IMR-90 (cell line): ENCODE measurements around the gene MARCO. TPM values are rescaled to one million over a fixed set of nuclear protein-coding genes. Genes with fewer than 3 reads are reported as not detected.
"Not testable (repeated sequence)": the region's sequence is repeated elsewhere in the genome, so short reads cannot be mapped to it uniquely, and the experiment has no call there.

ENCODE experiments used
- ATAC-seq: fragments of 200-7000 bp; cut with Tn5 transposase; 2 replicates; pipeline ENCODE4 v1.9.1; 2020; ENCODE audit warnings: low read depth, mild to moderate bottlenecking, moderate library complexity
- BruUV-seq: library from RNA; stranded (reverse); fragments of 400-500 nt; replicated peaks from 2 replicates; lab custom pipeline; 2021; lab: Mats Ljungman, UMichigan
- CTCF ChIA-PET: fragments of 300-600 bp; formaldehyde crosslinking; extraction: SDS; loops from one replicate; lab custom pipeline; 2021; ENCODE audit warnings: antibody characterized with exemption; lab: Yijun Ruan, JAX
- POLR2A ChIA-PET: fragments of 300-600 bp; sonication (Branson Sonifier 250); formaldehyde crosslinking; loops from one replicate; lab custom pipeline; 2022; ENCODE audit warnings: antibody characterized with exemption; ENCODE audit not compliant: unreplicated experiment; lab: Charles Lee
- DNase-seq: peaks from one replicate; pipeline ENCODE4 v3.0.0; 2013
- H2AFZ ChIP-seq: replicated peaks from 2 replicates; pipeline ENCODE3; 2013; ENCODE audit warnings: low read length, mild to moderate bottlenecking; ENCODE audit not compliant: poor library complexity
- H2AK5ac ChIP-seq: 2 replicates; pipeline ENCODE4 v1.6.1; 2013; ENCODE audit warnings: low read depth, low read length, inconsistent platforms
- H2AK9ac ChIP-seq: replicated peaks from 2 replicates; pipeline ENCODE3; 2013; ENCODE audit warnings: mild to moderate bottlenecking, low read depth, low read length, moderate library complexity; ENCODE audit not compliant: poor library complexity
- H2BK120ac ChIP-seq: 2 replicates; pipeline ENCODE4 v1.6.1; 2013; ENCODE audit warnings: low read depth, low read length, inconsistent platforms
- H2BK15ac ChIP-seq: 3 replicates; pipeline ENCODE4 v1.6.1; 2013; ENCODE audit warnings: low read depth, low read length, inconsistent platforms
- H2BK20ac ChIP-seq: 2 replicates; pipeline ENCODE4 v1.6.1; 2013; ENCODE audit warnings: low read depth, mild to moderate bottlenecking, inconsistent platforms, low read length, moderate library complexity
- H2BK5ac ChIP-seq: 2 replicates; pipeline ENCODE4 v1.6.1; 2013; ENCODE audit warnings: mild to moderate bottlenecking, low read depth, low read length, inconsistent platforms; ENCODE audit not compliant: poor library complexity, severe bottlenecking
- H3K14ac ChIP-seq: replicated peaks from 2 replicates; pipeline ENCODE4 v1.6.1; 2013; ENCODE audit warnings: low read depth, low read length, inconsistent platforms
- H3K18ac ChIP-seq: 2 replicates; pipeline ENCODE4 v1.6.1; 2013; ENCODE audit warnings: low read depth, low read length, control low read depth
- H3K23ac ChIP-seq: 2 replicates; pipeline ENCODE4 v1.6.1; 2013; ENCODE audit warnings: low read depth, low read length, inconsistent platforms
- H3K27ac ChIP-seq: 2 replicates; pipeline ENCODE4 v1.5.1; 2013; ENCODE audit warnings: mild to moderate bottlenecking, control low read depth, low read length; ENCODE audit not compliant: insufficient read depth
- H3K27me3 ChIP-seq: 2 replicates; pipeline ENCODE4 v1.6.1; 2013; ENCODE audit warnings: low read length; ENCODE audit not compliant: control insufficient read depth, insufficient read depth
- H3K36me3 ChIP-seq: 2 replicates; pipeline ENCODE4 v1.6.1; 2013; ENCODE audit warnings: low read length, mixed read lengths; ENCODE audit not compliant: control insufficient read depth, insufficient read depth
- H3K4ac ChIP-seq: 2 replicates; pipeline ENCODE4 v1.6.1; 2013; ENCODE audit warnings: low read depth, low read length, inconsistent platforms
- H3K4me1 ChIP-seq: 2 replicates; pipeline ENCODE4 v1.6.1; 2013; ENCODE audit warnings: low read length, mixed read lengths; ENCODE audit not compliant: control insufficient read depth, insufficient read depth
- H3K4me2 ChIP-seq: 2 replicates; pipeline ENCODE4 v1.6.1; 2013; ENCODE audit warnings: low read depth, mild to moderate bottlenecking, control low read depth, low read length, moderate library complexity
- H3K4me3 ChIP-seq: 2 replicates; pipeline ENCODE4 v1.5.1; 2013; ENCODE audit warnings: low read depth, mild to moderate bottlenecking, control low read depth, low read length, moderate library complexity; ENCODE audit not compliant: insufficient read depth
- H3K56ac ChIP-seq: 2 replicates; pipeline ENCODE4 v1.6.1; 2013; ENCODE audit warnings: low read length, inconsistent platforms; ENCODE audit not compliant: insufficient read depth; ENCODE audit errors: extremely low read depth
- H3K79me1 ChIP-seq, 2 experiments: 2 replicates each; pipeline ENCODE4 v1.6.1; 2013; ENCODE audit warnings: low read length in 2 of 2, inconsistent platforms in 1 of 2, low read depth in 1 of 2
- H3K9ac ChIP-seq: 2 replicates; pipeline ENCODE4 v1.6.1; 2013; ENCODE audit warnings: low read depth, low read length, control low read depth
- H3K9me1 ChIP-seq: 2 replicates; pipeline ENCODE4 v1.6.1; 2013; ENCODE audit warnings: low read length, inconsistent platforms; ENCODE audit not compliant: insufficient read depth
- H3K9me3 ChIP-seq: 2 replicates; pipeline ENCODE4 v1.6.1; 2013; ENCODE audit warnings: low read length; ENCODE audit not compliant: control insufficient read depth, insufficient read depth
- H4K20me1 ChIP-seq: 2 replicates; pipeline ENCODE4 v1.6.1; 2013; ENCODE audit warnings: low read length, inconsistent platforms; ENCODE audit not compliant: insufficient read depth
- H4K5ac ChIP-seq: 2 replicates; pipeline ENCODE4 v1.6.1; 2013; ENCODE audit warnings: mild to moderate bottlenecking, low read depth, low read length, control low read depth
- H4K8ac ChIP-seq, 2 experiments: 2 replicates each; pipeline ENCODE4 v1.6.1; 2013; ENCODE audit warnings: low read depth in 2 of 2, low read length in 2 of 2, control low read depth in 1 of 2, inconsistent platforms in 1 of 2
- H4K91ac ChIP-seq: 2 replicates; pipeline ENCODE4 v1.6.1; 2013; ENCODE audit warnings: low read depth, low read length, inconsistent platforms; ENCODE audit not compliant: insufficient read depth
- BHLHE40 ChIP-seq: fragments of 150-350 bp; IDR thresholded peaks from 2 replicates; pipeline ENCODE4 v1.6.1; 2016; ENCODE audit warnings: mild to moderate bottlenecking, low read depth, low read length
- CHD1 ChIP-seq: IDR thresholded peaks from 2 replicates; pipeline ENCODE4 v1.6.1; 2012; ENCODE audit warnings: low read depth, low read length, improper control_type of control experiment
- RFX5 ChIP-seq: IDR thresholded peaks from 2 replicates; pipeline ENCODE4 v1.8.0; 2012; ENCODE audit warnings: low read depth, mild to moderate bottlenecking, low read length, moderate library complexity
- SMC3 ChIP-seq: fragments of 150-350 bp; IDR thresholded peaks from 2 replicates; pipeline ENCODE4 v1.6.1; 2016; ENCODE audit warnings: low read depth, mild to moderate bottlenecking, antibody characterized with exemption, low read length, moderate library complexity
- WGBS, 2 experiments: methylation state at CpG; one replicate each; pipeline versions ENCODE4 v1.1.5 to v1.1.7; 2013; ENCODE audit warnings: missing lambda C conversion rate in 2 of 2; ENCODE audit not compliant: insufficient read length in 1 of 2; ENCODE audit errors: extremely low coverage in 2 of 2; 5-methylcytosine and 5-hydroxymethylcytosine counted together
- dilution Hi-C: fragments of 300-500 bp; cut with HindIII; formaldehyde crosslinking; loops from one replicate; pipeline ENCODE4 v1.14.3; 2018; ENCODE audit warnings: low sequenced_read_pairs; ENCODE audit not compliant: unreplicated experiment
- in situ Hi-C: fragments of 300-500 bp; cut with MboI; formaldehyde crosslinking; loops from 3 replicates; pipeline ENCODE4 v1.14.3; 2019; ENCODE audit warnings: low sequenced_read_pairs, inconsistent platforms, mixed read lengths
- intact Hi-C: fragments of 100-400 bp; cut with micrococcal nuclease; formaldehyde crosslinking; loops from 2 replicates; pipeline ENCODE4 v1.10.0; 2022
- polyA plus RNA-seq, 3 experiments: library from polyadenylated mRNA; depleted of rRNA; stranded (reverse); fragments of >200 nt; gene quantifications; 2 replicates each; pipeline ENCODE4 v1.2.3, GENCODE V29; 2012; ENCODE audit warnings: low replicate concordance in 1 of 3
- total RNA-seq: library from RNA; depleted of rRNA; stranded (reverse); fragments of >200 nt; gene quantifications from 2 replicates; pipeline ENCODE4 v1.2.3, GENCODE V29; 2012
- TF ChIP-seq, protein P1 (sequence below): fragments of 150-350 bp; IDR thresholded peaks from 2 replicates; pipeline ENCODE4 v1.6.1; 2017; ENCODE audit warnings: mild to moderate bottlenecking, antibody characterized with exemption, low read length, low read depth
- TF ChIP-seq, protein P2 (sequence below): fragments of 150-350 bp; IDR thresholded peaks from 2 replicates; pipeline ENCODE4 v1.6.1; 2016; ENCODE audit warnings: low read depth, mild to moderate bottlenecking, low read length, moderate library complexity, borderline replicate concordance

The MARCO gene
- total and polyA plus RNA-seq, 2 of the 4 experiments (the other 2 are of a cell fraction), result not detected

DNA sequence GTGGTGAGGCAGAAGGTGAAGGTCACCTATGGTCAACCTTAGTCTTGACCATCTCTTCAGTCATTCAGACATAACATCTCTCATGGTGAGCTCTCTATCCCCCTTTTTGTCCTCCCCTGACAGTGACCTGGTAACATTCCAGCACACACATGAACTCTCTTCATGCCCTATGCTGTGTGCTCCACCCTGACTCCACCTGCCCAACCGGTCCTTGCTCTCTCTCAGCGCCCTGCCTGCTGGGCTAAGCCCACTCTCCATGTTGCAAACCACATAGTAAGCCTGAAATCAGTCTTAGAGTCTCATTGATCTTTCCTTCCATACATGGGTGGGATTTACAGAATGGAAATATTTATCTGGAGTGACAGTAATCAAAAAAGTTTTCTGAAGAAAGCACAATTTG lies 52.8 kb downstream of the MARCO start:
- H3K79me1 ChIP-seq, result no peaks in the 10 kb centered on the region
- H3K56ac ChIP-seq, result no peak overlapping the region
- no peak overlapping the region for H4K5ac ChIP-seq
- no peak overlapping the region for H4K8ac ChIP-seq
- no peak overlapping the region for H3K14ac ChIP-seq
- DNase-seq, result no peak
- no peak overlapping the region for H3K18ac ChIP-seq
- no peak for TF ChIP-seq SMC3
- no peak for TF ChIP-seq CHD1
- TF ChIP-seq, protein P1, sequence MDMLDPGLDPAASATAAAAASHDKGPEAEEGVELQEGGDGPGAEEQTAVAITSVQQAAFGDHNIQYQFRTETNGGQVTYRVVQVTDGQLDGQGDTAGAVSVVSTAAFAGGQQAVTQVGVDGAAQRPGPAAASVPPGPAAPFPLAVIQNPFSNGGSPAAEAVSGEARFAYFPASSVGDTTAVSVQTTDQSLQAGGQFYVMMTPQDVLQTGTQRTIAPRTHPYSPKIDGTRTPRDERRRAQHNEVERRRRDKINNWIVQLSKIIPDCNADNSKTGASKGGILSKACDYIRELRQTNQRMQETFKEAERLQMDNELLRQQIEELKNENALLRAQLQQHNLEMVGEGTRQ, result no peak
- no peak for TF ChIP-seq BHLHE40
- TF ChIP-seq RFX5, result no peak
- TF ChIP-seq, protein P2, sequence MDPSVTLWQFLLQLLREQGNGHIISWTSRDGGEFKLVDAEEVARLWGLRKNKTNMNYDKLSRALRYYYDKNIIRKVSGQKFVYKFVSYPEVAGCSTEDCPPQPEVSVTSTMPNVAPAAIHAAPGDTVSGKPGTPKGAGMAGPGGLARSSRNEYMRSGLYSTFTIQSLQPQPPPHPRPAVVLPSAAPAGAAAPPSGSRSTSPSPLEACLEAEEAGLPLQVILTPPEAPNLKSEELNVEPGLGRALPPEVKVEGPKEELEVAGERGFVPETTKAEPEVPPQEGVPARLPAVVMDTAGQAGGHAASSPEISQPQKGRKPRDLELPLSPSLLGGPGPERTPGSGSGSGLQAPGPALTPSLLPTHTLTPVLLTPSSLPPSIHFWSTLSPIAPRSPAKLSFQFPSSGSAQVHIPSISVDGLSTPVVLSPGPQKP, result no peak
- H3K27me3 ChIP-seq, result no peaks in the 10 kb centered on the region; the same call in 1 of the 2 replicates
- CTCF ChIA-PET, result no interaction called here
- no peak for ATAC-seq
- H2AK5ac ChIP-seq, result no peak overlapping the region
- H3K9ac ChIP-seq, result no peak overlapping the region
- no peak overlapping the region for H2BK120ac ChIP-seq
- no peak overlapping the region for H4K91ac ChIP-seq
- no peak overlapping the region for H3K4me3 ChIP-seq
- H3K27ac ChIP-seq, result no peak overlapping the region
- H4K20me1 ChIP-seq, result no peaks in the 10 kb centered on the region
- no peaks in the 10 kb centered on the region for H3K36me3 ChIP-seq
- WGBS, 2 experiments, result no CpG with 5 or more reads among the region's 2 CpGs
- H2BK20ac ChIP-seq, result no peak overlapping the region
- H2BK5ac ChIP-seq, result no peak overlapping the region
- no peak overlapping the region for H3K23ac ChIP-seq
- POLR2A ChIA-PET, result no interaction called here
- no peaks in the 10 kb centered on the region for H3K9me3 ChIP-seq
- no peaks in the 10 kb centered on the region for H3K9me1 ChIP-seq
- H3K4ac ChIP-seq, result no peak overlapping the region
- H3K4me1 ChIP-seq, result no peaks in the 10 kb centered on the region
- H3K4me2 ChIP-seq, result no peak overlapping the region
- dilution Hi-C loops, result no loop called here
- no peak overlapping the region for H2AFZ ChIP-seq
- H2AK9ac ChIP-seq, result no peak overlapping the region
- no peak overlapping the region for H2BK15ac ChIP-seq
- intact Hi-C loops, result no loop called here
- no TSS peak for BruUV-seq
- in situ Hi-C loops, result no loop called here

DNA sequence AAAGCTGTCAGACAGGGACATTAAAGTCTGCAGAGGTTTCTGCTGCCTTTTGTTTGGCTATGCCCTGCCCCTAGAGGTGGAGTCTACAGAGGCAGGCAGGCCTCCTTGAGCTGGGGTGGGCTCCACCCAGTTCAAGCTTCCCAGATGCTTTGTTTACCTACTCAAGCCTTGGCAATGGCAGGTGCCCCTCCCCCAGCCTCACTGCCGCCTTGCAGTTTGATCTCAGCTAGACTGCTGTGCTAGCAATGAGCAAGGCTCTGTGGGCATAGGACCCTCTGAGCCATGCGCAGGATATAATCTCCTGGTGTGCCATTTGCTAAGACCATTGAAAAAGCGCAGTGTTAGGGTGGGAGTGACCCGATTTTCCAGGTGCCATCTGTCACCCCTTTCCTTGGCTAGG lies 61.9 kb downstream of the MARCO start:
- POLR2A ChIA-PET, H3K4ac ChIP-seq, in situ Hi-C loops, H3K9me1 ChIP-seq, H3K14ac ChIP-seq, H3K18ac ChIP-seq, H2AK5ac ChIP-seq, H4K20me1 ChIP-seq, dilution Hi-C loops, H2AFZ ChIP-seq, CTCF ChIA-PET, H2BK5ac ChIP-seq, H2BK120ac ChIP-seq, H3K4me1 ChIP-seq, DNase-seq, H2AK9ac ChIP-seq, H3K79me1 ChIP-seq, H2BK15ac ChIP-seq, H4K5ac ChIP-seq, H3K36me3 ChIP-seq, intact Hi-C loops, H3K9me3 ChIP-seq, H3K27me3 ChIP-seq, H4K8ac ChIP-seq, H2BK20ac ChIP-seq, H3K23ac ChIP-seq, H4K91ac ChIP-seq, H3K4me2 ChIP-seq, H3K9ac ChIP-seq, BruUV-seq, H3K56ac ChIP-seq, ATAC-seq, H3K27ac ChIP-seq, H3K4me3 ChIP-seq: not testable (repeated sequence)
- no CpG with 5 or more reads among the region's 4 CpGs for WGBS, 2 experiments
